Adipocyte (in vitro differentiated cells): ENCODE data around the gene CBX4.

Source experiments
- DNase-seq: peaks from one replicate; pipeline ENCODE4 v3.0.0-alpha.2; 2015; ENCODE audit warnings: low read depth
- H3K27me3 ChIP-seq: replicated peaks from 2 replicates; pipeline ENCODE4 v1.7.0; 2013; ENCODE audit warnings: mild to moderate bottlenecking, low read length, moderate library complexity; ENCODE audit not compliant: control insufficient read depth, insufficient read depth
- H3K36me3 ChIP-seq: 2 replicates; pipeline ENCODE4 v1.7.0; 2013; ENCODE audit warnings: low read length, mild to moderate bottlenecking, moderate library complexity; ENCODE audit not compliant: control insufficient read depth, insufficient read depth, severe bottlenecking
- H3K4me1 ChIP-seq: 2 replicates; pipeline ENCODE4 v1.7.0; 2013; ENCODE audit warnings: mild to moderate bottlenecking, low read length, moderate library complexity; ENCODE audit not compliant: control insufficient read depth, insufficient read depth
- H3K4me3 ChIP-seq: 2 replicates; pipeline ENCODE4 v1.7.0; 2013; ENCODE audit warnings: mild to moderate bottlenecking, low read length, moderate library complexity
- H3K9ac ChIP-seq: 2 replicates; pipeline ENCODE4 v1.7.0; 2013; ENCODE audit warnings: mild to moderate bottlenecking, low read length, moderate library complexity
- H3K9me3 ChIP-seq: 2 replicates; pipeline ENCODE4 v1.7.0; 2013; ENCODE audit warnings: mild to moderate bottlenecking, low read length, moderate library complexity; ENCODE audit not compliant: control insufficient read depth

Gene CBX4

GRCh38 chr17:79821331-79822095 lies 17.7 kb downstream of the CBX4 start:
- H3K27me3 ChIP-seq, result peaks cover 53% of the 10 kb centered on the region
- H3K4me1 ChIP-seq, result no peaks in the 10 kb centered on the region
- H3K9ac ChIP-seq, result no peak overlapping the region
- no peaks in the 10 kb centered on the region for H3K36me3 ChIP-seq
- H3K4me3 ChIP-seq, result no peak overlapping the region
- H3K9me3 ChIP-seq, result no peaks in the 10 kb centered on the region
- no peak for DNase-seq

GRCh38 chr17:79820959-79821330 lies 18.3 kb downstream of the CBX4 start:
- Histone ChIP-seq H3K4me3 (no peak overlapping the region), H3K4me1 (no peaks in the 10 kb centered on the region), H3K27me3 (peaks cover 50% of the 10 kb centered on the region), H3K9me3 (no peaks in the 10 kb centered on the region), H3K36me3 (no peaks in the 10 kb centered on the region), H3K9ac (no peak overlapping the region)
- DNase-seq, result no peak

- Histone ChIP-seq H3K4me3 (no peak overlapping the region), H3K36me3 (no peaks in the 10 kb centered on the region), H3K9ac (no peak overlapping the region), H3K4me1 (no peaks in the 10 kb centered on the region), H3K9me3 (no peaks in the 10 kb centered on the region), H3K27me3 (peaks cover 42% of the 10 kb centered on the region)
- DNase-seq, result no peak
These were observed 19.5 kb downstream of the CBX4 start for GRCh38 chr17:79819534-79820276.

- peaks cover 44% of the 10 kb centered on the region for H3K27me3 ChIP-seq
These were observed 20.2 kb downstream of the CBX4 start for GRCh38 chr17:79819085-79819484.

GRCh38 chr17:79818026-79818758 lies 21.0 kb downstream of the CBX4 start:
- peaks cover 45% of the 10 kb centered on the region for H3K27me3 ChIP-seq
- no peak overlapping the region for H3K9ac ChIP-seq
- no peaks in the 10 kb centered on the region for H3K9me3 ChIP-seq
- no peak overlapping the region for H3K4me3 ChIP-seq
- no peaks in the 10 kb centered on the region for H3K4me1 ChIP-seq
- H3K36me3 ChIP-seq, result no peaks in the 10 kb centered on the region
- DNase-seq, result no peak

More at GRCh38 chr17:79819085-79819484, 20.2 kb downstream of the CBX4 start:
- H3K9ac ChIP-seq, result no peak overlapping the region
- H3K4me1 ChIP-seq, result no peaks in the 10 kb centered on the region
- no peak overlapping the region for H3K4me3 ChIP-seq
- no peak for DNase-seq
- no peaks in the 10 kb centered on the region for H3K36me3 ChIP-seq
- no peaks in the 10 kb centered on the region for H3K9me3 ChIP-seq

GRCh38 chr17:79815836-79816461 lies 23.3 kb downstream of the CBX4 start:
- Histone ChIP-seq H3K9me3 (no peaks in the 10 kb centered on the region), H3K9ac (no peak overlapping the region), H3K4me3 (no peak overlapping the region), H3K4me1 (no peaks in the 10 kb centered on the region), H3K27me3 (peaks cover 53% of the 10 kb centered on the region), H3K36me3 (no peaks in the 10 kb centered on the region)
- DNase-seq, result no peak

- Histone ChIP-seq H3K4me3 (no peak overlapping the region), H3K9me3 (no peaks in the 10 kb centered on the region), H3K9ac (no peak overlapping the region), H3K27me3 (peaks cover 56% of the 10 kb centered on the region), H3K4me1 (no peaks in the 10 kb centered on the region), H3K36me3 (no peaks in the 10 kb centered on the region)
- peak; percentile 63 for DNase-seq
These were observed 24.0 kb downstream of the CBX4 start for GRCh38 chr17:79814974-79815835.

- Histone ChIP-seq H3K27me3 (peaks cover 52% of the 10 kb centered on the region), H3K36me3 (no peaks in the 10 kb centered on the region), H3K4me3 (no peak overlapping the region), H3K4me1 (no peaks in the 10 kb centered on the region), H3K9me3 (no peaks in the 10 kb centered on the region), H3K9ac (no peak overlapping the region)
- DNase-seq, result no peak
These were observed 24.9 kb downstream of the CBX4 start for GRCh38 chr17:79814127-79814973.

- no peak for DNase-seq
- Histone ChIP-seq H3K4me3 (no peak overlapping the region), H3K9me3 (no peaks in the 10 kb centered on the region), H3K27me3 (peaks cover 56% of the 10 kb centered on the region), H3K4me1 (no peaks in the 10 kb centered on the region), H3K9ac (no peak overlapping the region), H3K36me3 (no peaks in the 10 kb centered on the region)
These were observed 25.7 kb downstream of the CBX4 start for GRCh38 chr17:79813297-79814126.
